ENCODE data around the gene NRXN2. TPM values are rescaled to one million over a fixed set of nuclear protein-coding genes. Genes with fewer than 3 reads are reported as not detected.

Gene NRXN2
- under 0.01 TPM in 1 of 2 replicates, not detected in the other for total RNA-seq

DNA sequence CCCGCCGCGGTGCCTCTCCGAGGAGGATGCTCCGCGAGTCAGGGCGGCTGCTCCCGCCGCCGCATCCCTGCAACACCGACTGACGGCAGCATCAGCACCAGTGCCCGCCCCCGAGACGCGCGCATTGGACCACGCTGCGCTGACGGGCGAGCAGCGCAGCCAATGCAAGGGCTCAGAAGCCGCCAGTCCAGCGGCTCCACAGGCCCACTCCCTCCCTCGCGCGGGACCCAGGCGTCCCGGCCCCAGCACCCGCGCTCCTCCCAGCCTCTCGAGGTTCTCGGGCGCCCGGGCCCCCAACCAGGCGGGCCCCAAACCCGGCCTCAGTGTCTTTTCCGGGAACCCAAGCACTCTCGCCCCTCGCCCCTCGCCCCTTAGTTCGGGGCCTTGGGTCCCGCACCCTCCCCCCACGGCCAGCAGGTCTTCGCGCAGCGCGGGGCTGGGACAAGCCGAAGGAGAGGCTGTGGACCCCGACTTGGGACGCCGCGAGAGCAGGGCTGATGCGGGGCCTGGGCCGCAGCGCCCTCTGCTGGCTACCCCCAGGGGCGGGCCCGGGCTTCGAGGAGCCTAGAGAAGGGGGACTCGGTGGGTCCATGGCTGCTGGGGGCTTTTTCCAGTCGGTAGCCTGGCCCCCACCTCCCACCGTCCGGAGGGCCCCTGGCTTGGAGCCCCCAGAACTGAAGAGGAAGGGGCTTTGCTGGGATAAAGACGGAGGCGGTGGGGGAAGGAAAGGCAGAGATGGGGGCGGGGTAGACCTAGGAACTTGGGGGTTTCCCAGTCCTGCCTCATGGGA, at the start of gene NRXN2:
Gene NRXN2 (minus strand): TSS at position 81 of the 790 bp plus-strand sequence. CDS start 9,498 bp downstream, outside the sequence.
- DNase-seq (ENCODE audit: low read depth) = peak; percentile 68
- H3K27me3 ChIP-seq (ENCODE audit: control insufficient read depth, insufficient read depth, low read length) = peaks cover 18% of the 10 kb centered on the region
- peak within 1 kb of the TSS; percentile 44 for H3K4me3 ChIP-seq (ENCODE audit: low read depth, low read length)
- H3K36me3 ChIP-seq (ENCODE audit: control insufficient read depth, insufficient read depth, low read length) = no peaks in the 10 kb centered on the region
- TF ChIP-seq, protein P1, sequence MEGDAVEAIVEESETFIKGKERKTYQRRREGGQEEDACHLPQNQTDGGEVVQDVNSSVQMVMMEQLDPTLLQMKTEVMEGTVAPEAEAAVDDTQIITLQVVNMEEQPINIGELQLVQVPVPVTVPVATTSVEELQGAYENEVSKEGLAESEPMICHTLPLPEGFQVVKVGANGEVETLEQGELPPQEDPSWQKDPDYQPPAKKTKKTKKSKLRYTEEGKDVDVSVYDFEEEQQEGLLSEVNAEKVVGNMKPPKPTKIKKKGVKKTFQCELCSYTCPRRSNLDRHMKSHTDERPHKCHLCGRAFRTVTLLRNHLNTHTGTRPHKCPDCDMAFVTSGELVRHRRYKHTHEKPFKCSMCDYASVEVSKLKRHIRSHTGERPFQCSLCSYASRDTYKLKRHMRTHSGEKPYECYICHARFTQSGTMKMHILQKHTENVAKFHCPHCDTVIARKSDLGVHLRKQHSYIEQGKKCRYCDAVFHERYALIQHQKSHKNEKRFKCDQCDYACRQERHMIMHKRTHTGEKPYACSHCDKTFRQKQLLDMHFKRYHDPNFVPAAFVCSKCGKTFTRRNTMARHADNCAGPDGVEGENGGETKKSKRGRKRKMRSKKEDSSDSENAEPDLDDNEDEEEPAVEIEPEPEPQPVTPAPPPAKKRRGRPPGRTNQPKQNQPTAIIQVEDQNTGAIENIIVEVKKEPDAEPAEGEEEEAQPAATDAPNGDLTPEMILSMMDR (IDR thresholded peaks at IDR 0.05; ENCODE audit: insufficient read depth, low read length, severe bottlenecking) = peak; percentile 91
- no peak for FAIRE-seq

DNA sequence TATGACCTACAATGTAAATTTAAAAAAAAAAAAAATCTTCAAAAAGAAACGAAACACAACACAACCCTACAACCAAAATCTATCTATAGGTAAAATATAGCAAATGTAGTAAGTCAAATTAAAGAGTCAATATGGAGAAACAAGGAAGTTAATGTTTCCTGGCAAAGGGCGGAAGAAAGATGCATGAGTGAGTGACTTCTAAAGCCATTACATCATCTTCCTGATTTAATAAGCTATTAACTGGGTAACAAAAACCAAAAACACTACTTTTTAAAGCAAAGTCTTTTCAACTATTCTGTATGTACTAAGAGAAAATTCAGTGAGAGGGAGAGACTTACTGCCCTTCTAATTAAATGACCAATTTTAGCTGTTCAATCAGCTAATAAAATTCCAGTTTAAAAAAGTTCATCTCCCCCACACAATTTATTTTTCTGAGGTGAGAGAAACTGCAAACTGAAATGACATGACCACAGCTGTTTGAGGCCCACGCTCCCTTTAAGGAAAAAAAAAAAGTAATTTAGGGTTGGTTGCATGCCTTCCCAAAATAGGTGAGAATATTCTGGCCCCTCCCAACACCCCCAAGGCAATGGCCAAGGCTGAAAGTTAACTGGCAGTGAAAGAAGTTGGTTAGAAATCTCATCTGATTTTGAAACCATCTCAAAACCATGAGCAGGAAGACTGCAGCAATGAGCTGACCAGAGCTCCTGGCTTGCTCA, 49.5 kb upstream of the NRXN2 start:
- TF ChIP-seq, protein P1 (IDR thresholded peaks at IDR 0.05; ENCODE audit: insufficient read depth, low read length, severe bottlenecking) = no peak
- H3K4me3 ChIP-seq (ENCODE audit: low read depth, low read length) = no peak overlapping the region
- no peaks in the 10 kb centered on the region for H3K27me3 ChIP-seq (ENCODE audit: control insufficient read depth, insufficient read depth, low read length)
- no peak for FAIRE-seq
- DNase-seq (ENCODE audit: low read depth) = no peak
- H3K36me3 ChIP-seq (ENCODE audit: control insufficient read depth, insufficient read depth, low read length) = peaks cover 59% of the 10 kb centered on the region

DNA sequence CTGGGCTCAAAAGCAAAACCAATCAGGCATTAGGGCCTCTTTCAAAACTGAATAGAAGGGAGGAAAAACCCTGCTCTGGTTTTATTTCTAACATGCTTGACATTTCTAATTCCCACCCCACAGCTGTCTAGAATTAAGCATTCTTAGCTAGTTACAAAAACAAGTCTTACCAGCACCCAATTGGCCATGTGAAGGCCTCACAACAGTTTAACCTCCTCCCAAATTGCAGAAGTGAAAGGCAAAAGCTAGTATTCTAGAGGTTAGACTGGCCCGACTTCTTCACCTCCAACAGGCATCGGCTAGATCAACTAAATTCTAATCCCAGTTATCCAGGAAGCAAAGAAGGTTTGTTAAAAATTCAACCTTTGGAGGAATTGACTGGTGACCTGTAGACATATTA, 48.9 kb upstream of the NRXN2 start:
- TF ChIP-seq, protein P1 (IDR thresholded peaks at IDR 0.05; ENCODE audit: insufficient read depth, low read length, severe bottlenecking) = no peak
- FAIRE-seq (no peak), DNase-seq (ENCODE audit: low read depth) (no peak)
- Histone ChIP-seq H3K36me3 (ENCODE audit: control insufficient read depth, insufficient read depth, low read length) (peaks cover 63% of the 10 kb centered on the region), H3K4me3 (ENCODE audit: low read depth, low read length) (no peak overlapping the region), H3K27me3 (ENCODE audit: control insufficient read depth, insufficient read depth, low read length) (no peaks in the 10 kb centered on the region)

DNA sequence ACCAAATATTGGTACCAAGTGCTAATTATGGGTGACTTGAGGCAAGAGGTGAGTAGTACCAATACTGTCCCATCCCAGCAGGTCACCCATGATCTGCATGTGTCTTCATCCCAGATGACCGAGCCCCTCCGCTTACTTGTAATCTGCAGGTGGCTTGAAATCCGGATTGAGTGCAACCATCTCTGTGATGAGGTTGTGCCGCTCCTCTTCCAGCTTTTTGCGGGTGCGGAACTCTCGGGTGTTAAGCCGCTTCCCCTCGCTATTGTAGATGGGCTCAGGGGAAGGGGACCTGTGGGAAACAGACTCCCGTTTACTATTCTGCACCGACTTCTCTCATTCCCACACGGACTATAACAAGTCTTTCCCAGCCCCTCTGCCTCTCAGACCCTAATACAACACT, 47.1 kb upstream of the NRXN2 start:
- TF ChIP-seq, protein P1 (IDR thresholded peaks at IDR 0.05; ENCODE audit: insufficient read depth, low read length, severe bottlenecking) = no peak
- FAIRE-seq = no peak

DNA sequence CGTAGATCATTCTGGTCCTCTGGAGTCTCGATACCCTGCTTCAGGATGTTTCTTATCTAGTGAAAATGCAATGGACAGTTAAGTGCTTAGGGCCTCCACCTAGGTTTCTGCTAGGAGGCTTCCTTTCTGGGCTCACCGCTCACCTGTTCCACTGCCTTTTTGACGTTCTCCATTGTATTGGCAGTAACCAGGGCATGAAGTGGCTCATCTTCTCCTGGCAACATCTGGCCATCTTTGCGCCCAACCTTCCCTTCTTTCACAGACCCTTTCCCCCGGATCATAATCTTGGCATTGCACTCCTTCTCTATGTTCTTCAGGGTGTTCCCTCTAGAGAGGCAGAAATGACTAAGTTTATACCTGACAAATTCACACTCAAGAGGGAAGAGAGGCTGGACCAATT, 46.3 kb upstream of the NRXN2 start:
- Histone ChIP-seq H3K4me3 (ENCODE audit: low read depth, low read length) (no peak overlapping the region), H3K27me3 (ENCODE audit: control insufficient read depth, insufficient read depth, low read length) (no peaks in the 10 kb centered on the region), H3K36me3 (ENCODE audit: control insufficient read depth, insufficient read depth, low read length) (peaks cover 71% of the 10 kb centered on the region)
- TF ChIP-seq, protein P1 (IDR thresholded peaks at IDR 0.05; ENCODE audit: insufficient read depth, low read length, severe bottlenecking) = no peak
- DNase-seq (ENCODE audit: low read depth) = no peak
- no peak for FAIRE-seq

More for the DNA sequence above, 47.1 kb upstream of the NRXN2 start:
- Histone ChIP-seq H3K36me3 (ENCODE audit: control insufficient read depth, insufficient read depth, low read length) (peaks cover 70% of the 10 kb centered on the region), H3K4me3 (ENCODE audit: low read depth, low read length) (no peak overlapping the region), H3K27me3 (ENCODE audit: control insufficient read depth, insufficient read depth, low read length) (no peaks in the 10 kb centered on the region)
- DNase-seq (ENCODE audit: low read depth) = no peak

All from bronchial epithelial cell (primary cell).